GM21447 (cell line): ENCODE data around the gene CILP2.
A peak's percentile ranks its signal among the peaks of the same experiment; 100 is the strongest.

ENCODE experiments used
- ATAC-seq: cut with Tn5 transposase; IDR thresholded peaks from one replicate; pipeline ENCODE4 v1.9.1; 2021; ENCODE audit not compliant: unreplicated experiment

Gene CILP2

DNA sequence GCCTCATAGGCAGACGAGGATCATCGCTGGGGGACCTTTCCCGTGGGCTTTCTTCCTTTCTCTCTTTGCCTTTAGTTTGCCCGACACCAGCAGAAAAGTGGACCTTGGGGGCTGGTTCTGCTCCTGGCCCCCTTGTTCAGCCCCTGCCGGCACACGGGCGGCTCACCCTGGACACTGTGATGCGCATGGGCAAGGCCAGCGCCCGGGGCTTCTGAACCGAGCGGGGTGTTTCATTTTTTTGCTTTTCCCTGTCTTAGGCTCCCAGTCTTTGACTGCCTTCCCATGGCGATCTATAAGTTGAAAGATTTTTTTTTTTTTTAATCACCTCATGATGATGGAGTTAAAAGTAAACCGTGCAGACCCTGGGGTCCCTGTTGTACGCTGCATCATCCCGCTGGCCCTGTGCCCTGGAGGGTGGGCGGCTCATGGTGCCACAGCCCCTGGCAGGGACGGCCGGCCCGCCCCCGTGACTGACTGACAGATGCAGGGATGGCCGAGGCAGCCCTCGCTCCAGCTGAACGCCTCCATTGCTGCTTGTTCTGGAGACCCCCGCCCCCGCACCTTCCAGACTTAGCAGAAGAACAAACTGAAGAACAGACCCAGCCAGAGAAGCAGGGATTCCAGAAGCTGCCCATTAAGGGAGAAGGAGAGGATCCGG is 32.3 kb upstream of the CILP2 start:
- ATAC-seq = no peak

DNA sequence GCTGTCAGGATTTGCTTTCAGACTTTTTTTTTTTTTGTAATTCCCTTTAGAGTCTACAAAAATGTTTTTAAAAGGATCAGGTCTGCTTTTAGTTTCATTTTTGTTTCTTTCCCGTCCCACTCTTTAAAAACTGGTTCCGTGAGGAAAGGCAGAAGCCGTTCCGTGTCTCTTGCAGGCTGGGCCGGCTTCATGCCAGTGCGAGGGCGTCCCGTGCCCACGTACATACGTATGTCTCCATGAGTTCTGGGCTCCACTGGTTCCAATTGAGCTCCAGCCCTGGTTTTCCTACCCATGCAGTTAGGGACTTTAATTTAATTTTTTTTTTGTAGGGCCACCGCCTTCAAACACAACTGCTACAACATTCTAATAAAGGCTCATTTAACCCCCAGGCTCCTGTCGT is 31.5 kb upstream of the CILP2 start:
- no peak for ATAC-seq

DNA sequence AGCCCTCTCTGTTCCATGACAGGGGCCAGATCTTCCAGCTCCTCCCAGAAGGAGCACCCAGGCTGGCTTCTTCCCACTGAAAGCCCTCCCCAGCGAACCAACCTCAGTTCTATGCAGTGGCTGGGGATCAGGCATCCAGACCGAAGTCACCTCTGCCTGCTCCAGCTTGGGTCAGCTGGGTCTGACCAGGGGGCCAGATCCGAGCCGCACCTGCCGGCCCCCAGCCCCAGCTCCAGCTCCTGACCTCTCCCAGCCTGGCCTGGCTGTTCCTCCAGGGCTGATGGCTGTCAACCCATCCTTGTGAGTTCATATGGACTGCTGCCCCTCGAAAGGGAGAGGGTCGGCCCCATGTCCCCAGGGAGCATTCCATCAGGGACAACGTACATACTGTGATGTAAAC is 30.7 kb upstream of the CILP2 start:
- ATAC-seq = no peak

DNA sequence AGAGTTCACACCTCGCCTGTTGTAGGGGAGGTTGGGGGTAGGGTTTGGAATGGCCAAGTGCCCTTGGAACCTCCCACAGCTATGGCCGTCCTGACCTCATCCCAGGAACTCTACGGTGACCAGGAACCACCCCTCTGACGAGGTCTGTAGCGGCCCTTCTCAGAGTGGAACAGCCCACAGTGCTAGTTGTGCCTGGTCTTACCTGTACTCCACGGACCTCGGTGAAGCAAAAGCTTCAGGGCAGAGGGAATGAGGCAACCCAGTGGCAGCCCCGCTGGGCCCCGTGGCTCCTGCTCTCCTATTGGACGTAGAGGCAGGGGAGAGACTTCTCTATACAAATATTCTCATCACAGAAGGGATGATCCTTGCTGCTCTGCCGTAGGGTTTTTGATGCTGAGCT is 29.8 kb upstream of the CILP2 start:
- no peak for ATAC-seq

DNA sequence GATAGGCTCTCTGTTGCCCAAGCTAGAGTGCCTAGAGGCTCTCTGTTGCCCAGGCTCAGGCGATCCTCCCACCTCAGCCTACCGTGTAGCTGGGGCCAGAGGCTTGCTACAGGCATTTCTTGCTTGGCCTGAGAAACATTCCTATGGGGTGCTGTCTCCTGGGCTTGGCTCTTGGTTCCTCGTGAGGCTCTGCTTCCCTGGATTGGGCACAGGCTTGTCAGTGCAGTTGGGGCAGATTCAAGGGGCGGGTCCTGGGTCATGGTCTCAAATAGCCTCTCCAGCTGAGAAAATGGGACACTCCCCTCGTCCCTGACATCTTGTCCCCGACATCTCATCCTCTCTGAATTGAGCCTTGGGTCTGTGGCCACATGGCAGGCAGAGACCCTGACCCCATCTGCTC is 27.6 kb upstream of the CILP2 start:
- ATAC-seq = no peak

DNA sequence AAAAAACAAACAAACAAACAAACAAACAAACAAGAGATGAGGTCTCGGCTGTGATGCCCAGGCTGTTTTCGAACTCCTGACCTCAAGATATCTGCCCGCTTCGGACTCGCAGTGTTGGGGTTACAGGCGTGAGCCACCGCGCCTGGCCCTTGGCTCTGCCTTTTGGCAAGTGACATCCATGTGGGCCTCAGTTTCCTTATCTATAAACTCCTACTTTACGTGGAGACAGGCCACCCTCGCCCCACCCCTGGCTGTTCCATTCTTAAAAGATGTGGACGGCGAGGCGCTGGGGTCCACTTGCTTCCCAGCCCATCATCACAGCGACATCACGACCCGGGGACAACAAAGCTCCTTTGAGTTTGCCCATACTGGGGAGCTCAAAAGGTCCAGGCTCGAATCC is 24.4 kb upstream of the CILP2 start:
- ATAC-seq = no peak

DNA sequence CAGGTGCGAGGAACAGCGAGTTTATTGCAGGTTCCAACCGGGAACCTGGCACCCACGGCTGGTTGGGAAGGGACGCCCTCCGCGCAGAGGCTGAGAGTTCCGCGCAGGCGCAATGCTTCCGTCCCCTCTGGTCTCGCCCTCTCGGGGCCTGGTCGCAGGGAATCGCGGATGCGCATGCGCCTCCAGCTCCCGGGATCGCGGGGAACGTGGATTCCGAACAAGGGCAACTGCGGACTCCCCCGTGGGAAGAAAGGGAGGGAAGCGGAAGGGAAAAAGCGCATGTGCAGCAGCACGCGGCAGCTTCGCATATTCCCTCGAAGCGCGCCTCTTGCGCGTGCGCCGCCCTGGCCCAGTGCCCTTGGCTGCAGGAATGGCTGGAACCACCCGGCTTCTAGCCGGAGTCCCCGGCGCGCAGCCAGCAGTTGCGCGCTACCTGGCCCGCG is 23.8 kb upstream of the CILP2 start:
- ATAC-seq = no peak

- ATAC-seq = no peak
These were observed 23.0 kb upstream of the CILP2 start, which contains the start of gene TSSK6 for GRCh38 chr19:19514881-19515641. Gene TSSK6 (minus strand): TSS chr19:19515548. CDS start chr19:19515427, 121 bp downstream.

- ATAC-seq = peak; percentile 84
These were observed 22.2 kb upstream of the CILP2 start, which contains the start of gene NDUFA13 for GRCh38 chr19:19515642-19516519. Gene NDUFA13 (plus strand): TSS chr19:19516225. CDS start chr19:19516239, 14 bp downstream.

- ATAC-seq = no peak
These were observed 20.8 kb upstream of the CILP2 start for GRCh38 chr19:19517235-19517619.

- ATAC-seq = no peak
These were observed 17.1 kb upstream of the CILP2 start for GRCh38 chr19:19520989-19521388.

- ATAC-seq = no peak
These were observed 14.9 kb upstream of the CILP2 start for GRCh38 chr19:19523177-19523576.

GRCh38 chr19:19524053-19524452 is 14.0 kb upstream of the CILP2 start:
- ATAC-seq = no peak

DNA sequence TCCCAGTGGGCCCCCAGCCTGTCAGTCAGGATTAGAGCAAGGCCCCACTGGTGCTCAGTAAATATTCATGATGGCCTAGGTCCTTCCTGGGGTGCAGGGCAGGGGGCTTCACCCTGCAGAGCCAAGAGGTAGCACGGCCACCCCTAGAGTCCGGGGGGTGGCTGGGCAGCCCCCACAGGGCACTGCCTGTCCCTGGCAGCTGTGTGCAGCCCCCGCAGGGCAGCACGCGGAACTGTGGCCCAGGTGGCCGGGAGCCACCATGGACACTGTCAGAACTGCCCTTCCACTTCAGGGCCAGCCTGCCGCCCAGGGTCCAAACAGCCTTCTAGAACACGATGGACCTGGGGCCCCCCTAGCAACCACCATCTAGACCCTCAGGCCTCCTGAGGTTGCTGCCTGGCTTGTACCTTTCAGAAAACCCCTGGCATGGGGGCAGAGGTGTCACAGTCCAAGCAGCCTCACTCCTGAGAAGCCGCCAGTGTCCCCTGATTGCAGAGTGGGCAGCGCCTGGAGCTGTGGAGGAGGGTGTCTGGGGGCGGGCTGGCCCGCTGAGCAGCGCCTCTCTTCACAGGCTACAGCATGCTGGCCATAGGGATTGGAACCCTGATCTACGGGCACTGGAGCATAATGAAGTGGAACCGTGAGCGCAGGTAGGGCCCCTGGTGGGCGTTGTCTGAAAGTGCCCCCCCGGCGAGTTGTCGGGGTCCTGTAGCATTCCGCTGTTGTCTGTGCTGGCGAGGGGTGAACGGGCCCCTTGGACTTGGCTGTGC is 12.3 kb upstream of the CILP2 start:
- no peak for ATAC-seq

DNA sequence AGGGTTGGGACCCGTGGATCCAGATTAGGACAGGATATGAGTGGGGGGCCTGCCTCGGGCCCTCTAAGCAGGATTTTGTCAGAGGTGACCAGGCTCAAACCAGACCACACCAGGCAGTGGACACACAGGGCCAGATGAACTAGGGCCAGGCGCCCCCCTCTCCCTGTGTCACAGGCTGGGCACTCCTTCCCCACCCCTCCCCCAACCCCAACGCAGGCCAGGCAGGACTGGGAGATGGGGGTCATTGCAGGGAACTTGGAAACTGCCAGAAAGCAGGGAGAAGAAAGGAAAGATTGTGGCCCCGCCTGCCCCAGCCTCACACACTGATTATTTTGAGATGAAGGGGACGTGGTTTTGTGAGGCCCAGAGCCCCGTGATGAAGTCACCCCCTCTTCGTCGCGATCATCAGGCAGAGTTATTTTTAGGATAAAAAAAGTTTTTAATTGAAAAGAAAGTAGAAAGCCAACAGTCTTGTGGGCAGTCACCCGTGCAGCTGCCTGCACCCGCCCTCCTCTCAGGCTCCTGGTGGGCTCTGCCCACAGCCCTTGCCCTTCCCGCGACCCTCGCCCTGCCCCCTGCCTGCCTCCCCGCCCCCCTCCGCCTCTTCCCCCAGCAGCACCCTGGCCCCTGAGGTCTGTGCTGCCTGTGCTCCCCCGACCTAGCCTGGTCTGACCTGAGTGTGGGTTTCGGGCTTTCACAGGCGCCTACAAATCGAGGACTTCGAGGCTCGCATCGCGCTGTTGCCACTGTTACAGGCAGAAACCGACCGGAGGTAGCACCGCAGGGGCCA is 11.3 kb upstream of the CILP2 start:
- no peak for ATAC-seq

DNA sequence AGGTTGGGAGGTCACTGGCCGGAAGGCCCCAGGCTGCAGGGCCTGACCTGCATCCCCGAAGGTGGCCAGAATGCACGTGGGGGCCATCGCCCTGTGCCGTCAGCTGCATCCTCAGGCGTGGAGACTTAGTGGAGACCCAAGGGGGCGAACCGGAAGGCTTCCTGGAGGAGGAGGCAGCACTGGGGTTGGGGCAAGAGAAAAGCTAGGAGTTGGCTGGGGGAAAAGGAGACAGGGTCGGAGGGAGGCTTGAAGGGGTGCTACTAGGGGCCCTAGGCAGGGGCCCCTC is 10.8 kb upstream of the CILP2 start:
- ATAC-seq = no peak

DNA sequence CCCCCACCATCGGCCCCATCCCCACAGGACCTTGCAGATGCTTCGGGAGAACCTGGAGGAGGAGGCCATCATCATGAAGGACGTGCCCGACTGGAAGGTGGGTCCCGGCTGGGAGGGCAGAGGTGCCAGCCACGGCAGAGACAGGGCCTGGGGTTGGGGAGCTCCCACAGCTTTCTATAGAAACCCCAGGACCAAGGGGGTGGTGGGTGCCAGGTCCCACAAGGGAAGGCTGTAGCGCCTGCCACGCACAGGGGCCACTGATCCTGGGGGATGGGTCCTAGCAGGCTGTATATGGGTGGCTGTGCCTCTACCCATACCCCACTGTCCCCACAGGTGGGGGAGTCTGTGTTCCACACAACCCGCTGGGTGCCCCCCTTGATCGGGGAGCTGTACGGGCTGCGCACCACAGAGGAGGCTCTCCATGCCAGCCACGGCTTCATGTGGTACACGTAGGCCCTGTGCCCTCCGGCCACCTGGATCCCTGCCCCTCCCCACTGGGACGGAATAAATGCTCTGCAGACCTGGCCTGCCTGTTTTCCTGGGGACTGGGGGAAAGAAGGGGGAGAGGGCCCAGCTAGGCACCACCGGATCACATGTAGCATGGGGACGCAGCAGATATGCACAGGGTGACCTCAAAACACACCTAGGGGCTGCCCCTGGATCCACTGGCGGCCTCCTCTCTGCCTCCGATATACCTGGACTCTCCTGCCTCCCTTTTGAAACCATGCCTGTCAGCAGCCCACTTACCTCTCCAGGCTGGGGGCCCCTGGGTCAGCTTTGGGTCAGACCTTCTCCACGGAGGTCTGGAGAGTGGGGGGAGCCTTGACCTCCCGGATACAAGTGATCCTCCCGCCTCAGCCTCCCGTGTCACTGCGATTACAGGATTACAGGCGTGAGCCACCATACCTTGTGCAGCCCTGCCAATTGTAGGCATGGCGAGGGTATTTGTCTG is 10.1 kb upstream of the CILP2 start:
- ATAC-seq = no peak

GRCh38 chr19:19528721-19529490 is 9.2 kb upstream of the CILP2 start, which contains the start of gene YJEFN3:
Gene YJEFN3 (plus strand): TSS chr19:19528911. CDS start chr19:19528933, 22 bp downstream.
- no peak for ATAC-seq
